ENCODE measurements around the gene OST4.
A peak's percentile ranks its signal among the peaks of the same experiment; 100 is the strongest.

DNA sequence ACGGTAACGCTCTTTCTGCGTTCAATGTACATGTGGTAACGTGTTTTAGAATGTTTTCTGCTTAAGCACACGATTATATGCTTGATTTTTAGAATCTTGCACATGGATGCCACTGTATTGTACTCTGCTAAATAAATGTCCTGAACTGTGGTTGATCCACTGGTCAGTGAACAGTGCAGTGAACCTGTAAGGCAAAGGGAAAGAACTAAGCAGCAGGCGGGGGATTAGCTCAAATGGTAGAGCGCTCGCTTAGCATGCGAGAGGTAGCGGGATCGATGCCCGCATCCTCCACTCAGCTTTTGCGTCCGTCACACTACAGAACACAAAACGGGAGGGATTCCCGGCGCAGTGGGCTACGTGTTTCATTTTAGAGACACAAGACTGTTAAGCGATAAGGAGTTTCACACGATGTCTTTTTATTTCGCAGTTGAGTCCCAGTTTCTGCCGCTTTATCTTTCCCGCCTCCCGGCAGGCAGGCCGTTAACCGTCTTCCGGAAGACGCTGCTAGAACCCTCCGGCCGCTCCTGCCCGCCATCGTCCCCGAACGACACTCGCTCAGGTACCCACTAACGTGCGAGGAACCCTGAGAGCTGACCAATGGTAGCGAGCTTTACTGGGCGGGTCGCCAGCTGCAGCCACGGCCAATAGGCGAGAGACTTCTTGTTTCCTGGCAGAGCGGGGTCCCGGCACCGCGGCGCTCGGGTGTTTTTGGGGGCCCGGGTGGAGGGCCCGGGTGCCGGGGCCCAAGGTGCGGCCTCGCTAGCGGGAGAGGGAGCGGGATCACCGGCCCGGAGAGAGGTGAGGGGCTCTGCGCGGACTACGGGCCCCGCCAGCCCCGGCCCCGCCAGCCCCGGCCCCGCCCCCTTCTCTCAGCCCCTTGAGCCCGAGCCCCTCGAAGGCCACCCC lies 20.2 kb downstream of the OST4 start, which contains the start of gene AGBL5:
- TF ChIP-seq CTCF (IDR thresholded peaks at IDR 0.05) (no peak), POLR2AphosphoS5 (IDR thresholded peaks at IDR 0.05) (peak; percentile 81 to 90 (median 84)), POLR2A (IDR thresholded peaks at IDR 0.05) (peak; percentile 49 to 71), EP300 (IDR thresholded peaks at IDR 0.05) (no peak)

Data from sigmoid colon (tissue), 4 donors.